Measurements from ENCODE around the gene PTF1A.

DNA sequence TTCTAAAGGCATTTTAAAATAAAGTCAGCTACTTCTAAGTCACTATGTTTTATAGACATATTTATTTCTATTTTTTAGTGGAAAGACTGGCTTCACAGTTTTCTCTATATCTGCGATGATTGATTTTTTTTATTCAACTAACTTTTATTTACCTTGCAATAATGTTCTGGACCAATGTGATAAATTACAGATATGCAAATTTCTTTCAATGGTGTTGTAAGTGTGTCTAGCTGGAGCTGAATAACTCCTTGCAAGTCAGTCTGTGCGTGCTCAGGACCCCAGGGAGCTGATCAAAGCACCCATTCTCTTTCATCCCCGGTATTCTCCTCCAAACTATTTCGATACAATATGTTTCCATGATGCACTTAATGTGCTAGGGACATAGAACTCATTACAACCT lies 9.7 kb downstream of the PTF1A start:
- TF ChIP-seq, protein P1, sequence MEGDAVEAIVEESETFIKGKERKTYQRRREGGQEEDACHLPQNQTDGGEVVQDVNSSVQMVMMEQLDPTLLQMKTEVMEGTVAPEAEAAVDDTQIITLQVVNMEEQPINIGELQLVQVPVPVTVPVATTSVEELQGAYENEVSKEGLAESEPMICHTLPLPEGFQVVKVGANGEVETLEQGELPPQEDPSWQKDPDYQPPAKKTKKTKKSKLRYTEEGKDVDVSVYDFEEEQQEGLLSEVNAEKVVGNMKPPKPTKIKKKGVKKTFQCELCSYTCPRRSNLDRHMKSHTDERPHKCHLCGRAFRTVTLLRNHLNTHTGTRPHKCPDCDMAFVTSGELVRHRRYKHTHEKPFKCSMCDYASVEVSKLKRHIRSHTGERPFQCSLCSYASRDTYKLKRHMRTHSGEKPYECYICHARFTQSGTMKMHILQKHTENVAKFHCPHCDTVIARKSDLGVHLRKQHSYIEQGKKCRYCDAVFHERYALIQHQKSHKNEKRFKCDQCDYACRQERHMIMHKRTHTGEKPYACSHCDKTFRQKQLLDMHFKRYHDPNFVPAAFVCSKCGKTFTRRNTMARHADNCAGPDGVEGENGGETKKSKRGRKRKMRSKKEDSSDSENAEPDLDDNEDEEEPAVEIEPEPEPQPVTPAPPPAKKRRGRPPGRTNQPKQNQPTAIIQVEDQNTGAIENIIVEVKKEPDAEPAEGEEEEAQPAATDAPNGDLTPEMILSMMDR (IDR thresholded peaks at IDR 0.05; ENCODE audit: poor library complexity), result no peak
- no peak for TF ChIP-seq EZH2phosphoT487 (IDR thresholded peaks at IDR 0.05; ENCODE audit: low read depth, severe bottlenecking, unreplicated experiment)
- TF ChIP-seq EZH2 (IDR thresholded peaks at IDR 0.05; ENCODE audit: borderline replicate concordance), result no peak

All from hepatocyte (in vitro differentiated cells).